HepG2 (cell line): ENCODE data around the gene ITGB1. TPM values are rescaled to one million over a fixed set of nuclear protein-coding genes. Genes with fewer than 3 reads are reported as not detected.

Source experiments
- ATF4 ChIP-seq, 2 experiments: fragments of 450-650 bp in 1 of 2; sonication (generic) in 1 of 2; formaldehyde crosslinking; IDR thresholded peaks; 2 replicates each; pipeline versions ENCODE4 v1.5.0 to v1.8.0; 2020 to 2022; ENCODE audit warnings: mild to moderate bottlenecking in 1 of 2, missing genetic modification reagents in 1 of 2
- CC2D1A ChIP-seq: sonication (generic); formaldehyde crosslinking; IDR thresholded peaks from 2 replicates; pipeline ENCODE4 v1.8.1; 2023; ENCODE audit warnings: mild to moderate bottlenecking, missing genetic modification reagents
- CCAR2 ChIP-seq: fragments of 200-400 bp; formaldehyde crosslinking; optimal IDR thresholded peaks from 2 replicates; pipeline ENCODE3; 2018; ENCODE audit warnings: low read depth, mild to moderate bottlenecking, low read length, moderate library complexity
- CEBPB ChIP-seq: IDR thresholded peaks from 2 replicates; pipeline ENCODE4 v1.6.1; 2011; ENCODE audit warnings: low read depth, low read length, improper control_type of control experiment, borderline replicate concordance
- GMEB2 ChIP-seq: IDR thresholded peaks from 2 replicates; pipeline ENCODE4 v1.6.1; 2016; ENCODE audit warnings: missing biosample characterization, missing genetic modification reagents, low read depth
- HNF4G ChIP-seq, 2 experiments: sonication (generic) in 1 of 2; formaldehyde crosslinking in 1 of 2; IDR thresholded peaks; 2 replicates each; pipeline versions ENCODE4 v1.4.0 to v1.6.1; 2011 to 2020; ENCODE audit warnings: borderline replicate concordance in 2 of 2, low read depth in 2 of 2, mild to moderate bottlenecking in 2 of 2, low read length in 1 of 2, missing genetic modification reagents in 1 of 2, moderate library complexity in 1 of 2
- KLF13 ChIP-seq: sonication (generic); formaldehyde crosslinking; IDR thresholded peaks from 2 replicates; pipeline ENCODE4 v1.4.0; 2020; ENCODE audit warnings: mild to moderate bottlenecking, missing genetic modification reagents
- MEIS2 ChIP-seq: sonication (generic); formaldehyde crosslinking; IDR thresholded peaks from 2 replicates; pipeline ENCODE4 v1.9.0; 2021; ENCODE audit warnings: mild to moderate bottlenecking, missing genetic modification reagents
- NR2F2 ChIP-seq: IDR thresholded peaks from 2 replicates; pipeline ENCODE4 v1.6.1; 2012; ENCODE audit warnings: low read depth, inconsistent platforms, borderline replicate concordance
- PHF20 ChIP-seq: sonication (generic); formaldehyde crosslinking; IDR thresholded peaks from 2 replicates; pipeline ENCODE4 v1.5.0; 2020; ENCODE audit warnings: mild to moderate bottlenecking, missing genetic modification reagents
- SP140L ChIP-seq: sonication (generic); formaldehyde crosslinking; IDR thresholded peaks from 2 replicates; pipeline ENCODE4 v1.4.0; 2020; ENCODE audit warnings: missing genetic modification reagents, borderline replicate concordance
- YEATS2 ChIP-seq: sonication (generic); formaldehyde crosslinking; IDR thresholded peaks from 2 replicates; pipeline ENCODE4 v1.4.0; 2020; ENCODE audit warnings: missing genetic modification reagents, borderline replicate concordance
- ZBTB14 ChIP-seq: sonication (generic); formaldehyde crosslinking; IDR thresholded peaks from 2 replicates; pipeline ENCODE4 v1.4.0; 2020; ENCODE audit warnings: missing genetic modification reagents
- ZBTB49 ChIP-seq: sonication (generic); formaldehyde crosslinking; IDR thresholded peaks from 2 replicates; pipeline ENCODE4 v1.4.0; 2020; ENCODE audit warnings: missing genetic modification reagents, borderline replicate concordance
- ZFP36L1 ChIP-seq: sonication (generic); formaldehyde crosslinking; IDR thresholded peaks from 2 replicates; pipeline ENCODE4 v1.8.0; 2022; ENCODE audit warnings: mild to moderate bottlenecking, missing genetic modification reagents, moderate library complexity
- ZNF232 ChIP-seq: sonication (generic); formaldehyde crosslinking; IDR thresholded peaks from 2 replicates; pipeline ENCODE4 v1.4.0; 2020; ENCODE audit warnings: missing genetic modification reagents, borderline replicate concordance
- ZNF30 ChIP-seq: sonication (generic); formaldehyde crosslinking; IDR thresholded peaks from 2 replicates; pipeline ENCODE4 v1.5.0; 2020; ENCODE audit warnings: mild to moderate bottlenecking, missing genetic modification reagents
- ZNF512B ChIP-seq: sonication (generic); formaldehyde crosslinking; IDR thresholded peaks from 2 replicates; pipeline ENCODE4 v1.5.1; 2020; ENCODE audit warnings: missing genetic modification reagents, mild to moderate bottlenecking, borderline replicate concordance
- ZNF782 ChIP-seq: sonication (generic); formaldehyde crosslinking; IDR thresholded peaks from 2 replicates; pipeline ENCODE4 v1.4.0; 2020; ENCODE audit warnings: missing genetic modification reagents, mild to moderate bottlenecking, borderline replicate concordance
- ZNF816 ChIP-seq: sonication (generic); formaldehyde crosslinking; IDR thresholded peaks from 2 replicates; pipeline ENCODE4 v1.8.0; 2022; ENCODE audit warnings: missing genetic modification reagents, mild to moderate bottlenecking, borderline replicate concordance
- ZNF883 ChIP-seq: sonication (generic); formaldehyde crosslinking; IDR thresholded peaks from 2 replicates; pipeline ENCODE4 v1.5.1; 2020; ENCODE audit warnings: mild to moderate bottlenecking, missing genetic modification reagents; ENCODE audit errors: not compliant biosample characterization
- polyA plus RNA-seq, 8 experiments: library from polyadenylated mRNA; depleted of rRNA in 3 of 8; stranded (reverse) in 7 of 8; unstranded in 1 of 8; fragments of >200 nt; fragmentation: Illumina TruSeq in 4 of 8; extraction: Trizol in 4 of 8; gene quantifications; 2 replicates each; pipeline versions ENCODE4 v1.2.1 to v1.2.3, GENCODE V29; 2011 to 2016; ENCODE audit warnings: low read depth in 4 of 8, missing spikeins in 1 of 8, mixed read lengths in 1 of 8; ENCODE audit not compliant: insufficient read depth in 1 of 8
- total RNA-seq, 5 experiments: library from RNA; depleted of rRNA; stranded (reverse); fragments of >200 nt; fragmentation: Illumina TruSeq; extraction: Trizol; gene quantifications; 2 replicates each; pipeline ENCODE4 v1.2.3, GENCODE V29; 2016; ENCODE audit warnings: low read depth in 1 of 5

The ITGB1 gene
- total and polyA plus RNA-seq, 2 of the 13 experiments (the other 11 are each of a cell fraction or from before 2014, with no cell fraction given): 190 to 204 TPM

GRCh38 chr10:32948451-32948850 is 9.6 kb downstream of the ITGB1 start (continued):
- TF ChIP-seq ZBTB14 (CRISPR knock-in tag) (no peak), ZBTB49 (no peak), ATF4 (CRISPR knock-in tag; IDR thresholded peaks at IDR 0.05) (peak in 1 of 2 experiments; percentile 93; a peak in 2 of 4 replicates), CCAR2 (no peak), YEATS2 (CRISPR knock-in tag) (no peak), ZNF30 (CRISPR knock-in tag) (no peak), HNF4G (IDR thresholded peaks at IDR 0.05; ENCODE audit: borderline replicate concordance, low read depth, low read length) (peak; percentile 11; the same call in 1 of the 2 replicates), HNF4G (CRISPR knock-in tag; IDR thresholded peaks at IDR 0.05; ENCODE audit: borderline replicate concordance, low read depth) (no peak), MEIS2 (CRISPR knock-in tag) (no peak), ZNF512B (CRISPR knock-in tag) (no peak), CEBPB (peak; percentile 47; the same call in 1 of the 2 replicates), ZNF782 (CRISPR knock-in tag) (no peak), SP140L (CRISPR knock-in tag) (no peak), ZNF816 (no peak), ZNF232 (no peak), ZFP36L1 (no peak), GMEB2 (CRISPR knock-in tag) (no peak), CC2D1A (no peak), PHF20 (CRISPR knock-in tag) (no peak), ZNF883 (CRISPR knock-in tag) (no peak), KLF13 (CRISPR knock-in tag) (no peak), NR2F2 (peak; percentile 80; the same call in 1 of the 2 replicates)
